ENCODE results near the gene LRRC56.

LRRC56 gene

DNA sequence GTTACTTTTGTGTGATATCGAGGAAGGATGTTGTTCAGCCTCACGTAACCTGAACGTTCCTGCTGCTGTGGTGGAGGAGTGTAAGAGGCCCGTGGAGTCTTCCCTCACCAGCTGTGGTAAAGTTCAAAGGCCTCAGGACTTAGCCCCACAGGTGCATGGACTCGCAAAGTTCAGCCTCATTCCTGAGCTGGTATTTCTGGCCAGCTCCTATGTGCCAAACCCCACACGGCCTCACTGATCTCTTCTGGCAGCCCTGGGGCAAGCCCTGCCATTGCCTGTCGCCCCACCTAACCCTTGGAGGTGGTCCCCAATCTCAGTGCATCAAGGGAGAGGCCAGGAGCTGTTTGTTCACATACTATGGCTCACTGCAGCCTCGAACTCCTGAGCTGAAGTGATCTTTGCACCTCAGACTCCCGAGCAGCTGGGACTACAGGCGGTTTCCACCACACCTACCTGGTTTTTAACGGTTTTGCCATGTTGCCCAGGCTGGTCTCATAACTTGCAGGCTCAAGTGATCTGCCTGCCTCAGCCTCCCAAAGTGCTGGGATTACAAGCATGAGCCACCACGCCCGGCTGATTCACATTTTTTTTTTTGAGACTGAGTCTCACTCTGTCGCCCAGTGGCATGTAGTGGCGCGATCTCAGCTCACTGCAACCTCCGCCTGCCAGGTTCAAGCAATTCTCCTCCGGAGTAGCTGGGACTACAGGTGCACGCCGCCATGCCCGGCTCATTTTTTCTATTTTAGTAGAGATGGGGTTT is 41.1 kb downstream of the LRRC56 start:
- TF ChIP-seq, protein P1, sequence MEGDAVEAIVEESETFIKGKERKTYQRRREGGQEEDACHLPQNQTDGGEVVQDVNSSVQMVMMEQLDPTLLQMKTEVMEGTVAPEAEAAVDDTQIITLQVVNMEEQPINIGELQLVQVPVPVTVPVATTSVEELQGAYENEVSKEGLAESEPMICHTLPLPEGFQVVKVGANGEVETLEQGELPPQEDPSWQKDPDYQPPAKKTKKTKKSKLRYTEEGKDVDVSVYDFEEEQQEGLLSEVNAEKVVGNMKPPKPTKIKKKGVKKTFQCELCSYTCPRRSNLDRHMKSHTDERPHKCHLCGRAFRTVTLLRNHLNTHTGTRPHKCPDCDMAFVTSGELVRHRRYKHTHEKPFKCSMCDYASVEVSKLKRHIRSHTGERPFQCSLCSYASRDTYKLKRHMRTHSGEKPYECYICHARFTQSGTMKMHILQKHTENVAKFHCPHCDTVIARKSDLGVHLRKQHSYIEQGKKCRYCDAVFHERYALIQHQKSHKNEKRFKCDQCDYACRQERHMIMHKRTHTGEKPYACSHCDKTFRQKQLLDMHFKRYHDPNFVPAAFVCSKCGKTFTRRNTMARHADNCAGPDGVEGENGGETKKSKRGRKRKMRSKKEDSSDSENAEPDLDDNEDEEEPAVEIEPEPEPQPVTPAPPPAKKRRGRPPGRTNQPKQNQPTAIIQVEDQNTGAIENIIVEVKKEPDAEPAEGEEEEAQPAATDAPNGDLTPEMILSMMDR (IDR thresholded peaks at IDR 0.05; ENCODE audit: extremely low read depth, insufficient read depth, missing control alignments) = no peak
- in situ Hi-C loops (cut with MboI; ENCODE audit: low pct_unique_long_range_greater_than_20kb, low sequenced_read_pairs, unreplicated experiment) = no loop called here
- DNase-seq (ENCODE audit: low spot score) = no peak

DNA sequence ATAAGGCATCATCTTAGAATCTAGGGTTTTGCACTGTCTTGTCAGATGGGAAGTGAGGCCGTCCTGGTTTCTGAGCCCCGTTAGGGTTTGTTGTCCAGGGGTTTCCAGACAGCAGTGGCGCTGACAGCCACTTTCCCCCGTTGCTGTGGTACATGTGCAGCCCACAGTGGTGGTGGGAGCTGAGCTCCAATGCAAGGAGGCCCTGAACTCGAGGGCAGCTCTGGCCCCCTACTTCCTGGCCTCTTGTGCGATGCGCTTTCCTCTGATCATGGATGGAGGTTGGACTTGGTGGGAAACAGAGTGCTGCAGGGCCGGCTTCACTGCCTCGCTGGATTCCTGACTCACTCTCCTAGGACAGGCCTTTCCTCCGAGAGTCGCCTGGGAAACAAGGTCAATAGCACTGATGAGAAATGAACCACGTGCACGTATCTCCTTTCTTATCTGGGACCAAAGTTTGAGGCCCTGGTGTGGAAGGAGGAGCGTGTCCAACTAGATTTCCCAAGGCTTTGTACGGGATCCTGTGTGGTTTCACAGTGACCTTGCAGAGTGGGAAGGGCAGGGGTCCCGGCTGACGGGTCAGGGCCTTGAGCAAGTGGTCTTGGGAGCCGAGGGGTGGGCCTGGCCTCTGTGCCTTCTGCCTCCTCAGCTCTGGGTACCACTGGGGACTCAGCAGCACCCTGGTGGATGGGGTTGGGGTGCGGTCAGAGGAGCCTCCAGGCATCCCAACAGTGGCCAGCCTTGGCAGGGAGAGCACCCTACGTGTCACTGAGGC is 42.7 kb downstream of the LRRC56 start:
- TF ChIP-seq, protein P1 (IDR thresholded peaks at IDR 0.05; ENCODE audit: extremely low read depth, insufficient read depth, missing control alignments) = no peak
- in situ Hi-C loops (cut with MboI; ENCODE audit: low pct_unique_long_range_greater_than_20kb, low sequenced_read_pairs, unreplicated experiment) = no loop called here
- DNase-seq (ENCODE audit: low spot score) = no peak

DNA sequence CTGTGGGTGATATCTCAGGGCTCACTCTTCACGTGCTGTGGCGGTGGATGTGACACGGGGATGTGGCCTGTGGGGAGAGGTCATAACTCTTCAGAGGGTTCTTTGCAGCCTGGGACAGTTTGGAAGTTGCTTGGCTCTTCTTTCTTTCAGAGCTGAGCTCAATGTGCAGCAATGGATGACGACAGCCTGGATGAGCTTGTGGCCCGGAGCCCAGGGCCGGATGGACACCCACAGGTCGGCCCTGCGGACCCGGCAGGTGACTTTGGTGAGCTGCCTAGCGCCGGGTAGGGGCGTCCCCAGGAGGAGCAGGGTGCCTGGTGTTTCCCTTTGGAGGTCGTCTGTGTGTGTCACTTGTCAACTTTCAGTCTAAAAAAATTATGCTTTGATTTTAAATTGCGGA is 44.0 kb downstream of the LRRC56 start:
- no peak for DNase-seq (ENCODE audit: low spot score)
- in situ Hi-C loops (cut with MboI; ENCODE audit: low pct_unique_long_range_greater_than_20kb, low sequenced_read_pairs, unreplicated experiment) = no loop called here
- TF ChIP-seq, protein P1 (IDR thresholded peaks at IDR 0.05; ENCODE audit: extremely low read depth, insufficient read depth, missing control alignments) = no peak

DNA sequence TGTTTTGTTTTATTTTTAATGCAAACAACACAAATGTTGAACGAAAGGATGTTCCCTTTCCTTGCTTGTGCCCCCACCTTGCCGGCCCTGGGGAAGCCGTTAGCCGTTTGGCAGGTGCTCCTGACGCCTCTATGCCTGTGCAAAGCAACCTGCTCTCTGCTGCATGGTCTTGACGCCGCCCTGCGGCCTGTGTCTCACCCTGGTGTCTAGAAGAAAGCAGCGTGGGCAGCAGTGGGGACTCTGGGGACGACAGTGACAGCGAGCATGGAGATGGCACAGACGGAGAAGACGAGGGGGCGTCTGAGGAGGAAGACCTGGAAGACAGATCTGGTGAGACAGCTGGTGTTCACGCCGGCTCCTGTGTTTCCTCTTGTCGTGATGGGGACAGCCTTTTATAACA is 44.4 kb downstream of the LRRC56 start:
- TF ChIP-seq, protein P1 (IDR thresholded peaks at IDR 0.05; ENCODE audit: extremely low read depth, insufficient read depth, missing control alignments) = no peak
- no peak for DNase-seq (ENCODE audit: low spot score)
- in situ Hi-C loops (cut with MboI; ENCODE audit: low pct_unique_long_range_greater_than_20kb, low sequenced_read_pairs, unreplicated experiment) = no loop called here

DNA sequence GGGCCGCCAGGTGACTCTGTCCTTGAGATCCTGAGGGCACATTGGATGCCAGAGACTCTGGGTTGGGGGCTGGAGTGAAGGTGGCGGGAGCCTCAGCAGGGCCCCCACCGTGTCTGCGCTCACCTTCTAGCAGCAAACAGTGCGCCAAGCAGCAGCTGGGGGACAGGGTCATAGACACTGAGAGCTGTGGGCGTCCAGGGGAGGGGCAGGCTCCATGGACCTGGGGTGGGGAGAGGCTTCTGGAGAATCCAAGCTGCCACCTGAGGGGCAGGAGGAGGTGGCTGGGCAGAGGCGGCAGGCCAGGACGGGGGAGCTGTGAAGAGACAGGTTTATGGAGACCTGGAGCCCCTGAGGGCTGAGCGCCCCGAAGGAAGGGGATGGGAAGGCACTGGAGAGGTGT is 47.0 kb downstream of the LRRC56 start:
- in situ Hi-C loops (cut with MboI; ENCODE audit: low pct_unique_long_range_greater_than_20kb, low sequenced_read_pairs, unreplicated experiment) = no loop called here
- no peak for DNase-seq (ENCODE audit: low spot score)
- TF ChIP-seq, protein P1 (IDR thresholded peaks at IDR 0.05; ENCODE audit: extremely low read depth, insufficient read depth, missing control alignments) = no peak

DNA sequence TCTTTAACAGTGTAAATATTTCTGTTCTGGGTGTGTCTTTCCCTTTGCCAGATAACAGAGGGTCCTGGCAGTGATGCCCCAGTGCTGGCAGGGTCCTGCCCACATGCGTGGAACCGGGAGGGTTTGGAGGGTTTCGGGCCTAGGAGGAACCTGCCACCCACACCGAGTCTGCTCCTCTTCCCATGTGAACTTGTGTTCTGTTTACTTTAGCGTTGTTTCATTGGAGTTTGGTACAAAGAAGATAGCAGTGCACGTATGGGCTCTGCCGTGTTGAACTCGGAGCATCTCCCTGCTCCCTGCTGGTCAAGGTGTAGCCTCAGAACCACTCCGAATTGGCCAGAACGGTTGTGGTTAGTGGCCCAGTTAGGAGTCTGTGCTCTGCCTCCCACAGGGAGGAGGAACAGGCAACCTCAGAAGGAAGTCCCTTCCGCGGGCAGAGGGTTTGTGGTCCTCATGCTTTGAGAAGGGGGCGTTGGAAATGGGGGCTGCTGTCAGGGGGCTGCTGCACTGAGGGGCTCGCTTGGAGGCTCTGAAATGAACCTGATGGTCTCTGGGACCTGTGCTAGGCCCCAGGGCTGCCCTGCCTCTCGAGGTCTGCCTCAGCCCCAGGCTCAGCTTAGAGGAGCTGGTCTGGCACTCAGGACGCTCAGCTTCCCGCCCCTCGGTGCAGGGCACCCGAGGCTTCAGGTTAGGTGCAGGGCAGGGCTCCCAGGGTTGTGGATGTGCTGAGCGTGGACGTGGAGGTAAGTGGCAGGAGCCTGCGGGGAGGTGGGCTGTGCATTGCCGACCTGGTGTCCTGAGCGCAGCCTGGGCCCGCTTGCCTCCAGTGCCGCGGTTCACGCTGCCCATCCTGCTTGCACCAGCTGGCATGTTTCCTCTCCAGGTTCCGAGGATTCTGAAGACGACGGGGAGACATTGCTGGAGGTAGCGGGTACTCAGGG is 49.3 kb downstream of the LRRC56 start:
- DNase-seq (ENCODE audit: low spot score) = no peak
- in situ Hi-C loops (cut with MboI; ENCODE audit: low pct_unique_long_range_greater_than_20kb, low sequenced_read_pairs, unreplicated experiment) = no loop called here
- TF ChIP-seq, protein P1 (IDR thresholded peaks at IDR 0.05; ENCODE audit: extremely low read depth, insufficient read depth, missing control alignments) = no peak
